Measurements from ENCODE around the gene DTHD1. TPM values are rescaled to one million over a fixed set of nuclear protein-coding genes. Genes with fewer than 3 reads are reported as not detected.
A peak's percentile ranks its signal among the peaks of the same experiment; 100 is the strongest.

The DTHD1 gene
- total and polyA plus RNA-seq, 2 donors from 2014 or later: 1.4 TPM; not detected in 1

- Histone ChIP-seq H3K27me3 (ENCODE audit: control insufficient read depth, insufficient read depth, low read length) (no peaks in the 10 kb centered on the region), H3K4me1 (ENCODE audit: control insufficient read depth in 2 of 3, insufficient read depth in 2 of 3, low read depth in 1 of 3, low read length in 3 of 3) (no peaks in the 10 kb centered on the region), H3K9me3 (ENCODE audit: control insufficient read depth in 2 of 3, insufficient read depth in 1 of 3, low read length in 3 of 3) (no peaks in the 10 kb centered on the region), H3K27ac (ENCODE audit: low read depth in 2 of 2, low read length in 2 of 2) (no peak overlapping the region), H3K4me3 (ENCODE audit: low read length in 3 of 3) (no peak overlapping the region), H3K36me3 (ENCODE audit: control insufficient read depth in 2 of 3, insufficient read depth in 3 of 3, low read length in 3 of 3) (no peaks in the 10 kb centered on the region), H3K9ac (ENCODE audit: low read length in 3 of 3) (no peak overlapping the region)
- intact Hi-C loops (cut with DNase I): no loop called here
- TF ChIP-seq, protein P1, sequence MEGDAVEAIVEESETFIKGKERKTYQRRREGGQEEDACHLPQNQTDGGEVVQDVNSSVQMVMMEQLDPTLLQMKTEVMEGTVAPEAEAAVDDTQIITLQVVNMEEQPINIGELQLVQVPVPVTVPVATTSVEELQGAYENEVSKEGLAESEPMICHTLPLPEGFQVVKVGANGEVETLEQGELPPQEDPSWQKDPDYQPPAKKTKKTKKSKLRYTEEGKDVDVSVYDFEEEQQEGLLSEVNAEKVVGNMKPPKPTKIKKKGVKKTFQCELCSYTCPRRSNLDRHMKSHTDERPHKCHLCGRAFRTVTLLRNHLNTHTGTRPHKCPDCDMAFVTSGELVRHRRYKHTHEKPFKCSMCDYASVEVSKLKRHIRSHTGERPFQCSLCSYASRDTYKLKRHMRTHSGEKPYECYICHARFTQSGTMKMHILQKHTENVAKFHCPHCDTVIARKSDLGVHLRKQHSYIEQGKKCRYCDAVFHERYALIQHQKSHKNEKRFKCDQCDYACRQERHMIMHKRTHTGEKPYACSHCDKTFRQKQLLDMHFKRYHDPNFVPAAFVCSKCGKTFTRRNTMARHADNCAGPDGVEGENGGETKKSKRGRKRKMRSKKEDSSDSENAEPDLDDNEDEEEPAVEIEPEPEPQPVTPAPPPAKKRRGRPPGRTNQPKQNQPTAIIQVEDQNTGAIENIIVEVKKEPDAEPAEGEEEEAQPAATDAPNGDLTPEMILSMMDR (IDR thresholded peaks at IDR 0.05; ENCODE audit: borderline replicate concordance, extremely low read depth, insufficient read depth): no peak
- no peak for FAIRE-seq
- peak in 3 of 5 donors; percentile 12 to 65 (median 61) for DNase-seq
Measured at GRCh38 chr4:36343501-36344175, 62.2 kb downstream of the DTHD1 start.

- FAIRE-seq (no peak), DNase-seq (peak in 1 of 5 donors; percentile 21)
- TF ChIP-seq, protein P1 (IDR thresholded peaks at IDR 0.05; ENCODE audit: borderline replicate concordance, extremely low read depth, insufficient read depth): no peak
- Histone ChIP-seq H3K9me3 (ENCODE audit: control insufficient read depth in 2 of 3, insufficient read depth in 1 of 3, low read length in 3 of 3) (no peaks in the 10 kb centered on the region), H3K9ac (ENCODE audit: low read length in 3 of 3) (no peak overlapping the region), H3K36me3 (ENCODE audit: control insufficient read depth in 2 of 3, insufficient read depth in 3 of 3, low read length in 3 of 3) (no peaks in the 10 kb centered on the region), H3K4me3 (ENCODE audit: low read length in 3 of 3) (no peak overlapping the region), H3K27me3 (ENCODE audit: control insufficient read depth, insufficient read depth, low read length) (no peaks in the 10 kb centered on the region), H3K27ac (ENCODE audit: low read depth in 2 of 2, low read length in 2 of 2) (no peak overlapping the region), H3K4me1 (ENCODE audit: control insufficient read depth in 2 of 3, insufficient read depth in 2 of 3, low read depth in 1 of 3, low read length in 3 of 3) (no peaks in the 10 kb centered on the region)
- intact Hi-C loops (cut with DNase I): no loop called here
Measured at GRCh38 chr4:36348403-36348938, 67.1 kb downstream of the DTHD1 start.

DNA sequence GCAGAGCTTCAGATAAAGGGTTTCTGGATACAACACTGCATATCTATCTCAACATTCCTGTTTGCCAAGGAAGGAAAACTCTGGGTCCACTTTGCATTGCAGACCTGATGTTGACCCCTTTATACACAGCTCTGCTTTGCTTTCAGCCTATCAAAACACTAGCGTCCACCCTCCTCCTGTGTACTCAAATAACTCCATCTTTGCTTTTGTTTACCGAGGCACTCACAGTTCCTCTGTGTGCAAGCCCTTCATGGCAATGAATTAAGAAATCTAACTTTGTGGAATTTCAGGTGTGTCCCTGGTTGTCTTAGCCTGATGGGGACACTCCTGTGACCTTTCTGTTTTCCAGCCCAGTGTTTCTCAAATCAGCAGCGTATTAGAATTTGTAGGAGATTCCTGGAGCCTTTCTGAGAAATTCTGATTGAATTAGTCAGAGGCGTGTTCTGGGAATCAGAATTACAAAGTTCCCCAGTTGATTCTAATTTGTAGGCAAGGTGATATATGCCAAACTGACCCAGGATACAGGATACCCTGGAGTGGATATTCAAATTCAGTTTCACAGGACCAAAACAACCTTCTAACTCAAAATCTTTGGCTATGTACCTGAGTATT is 68.6 kb downstream of the DTHD1 start:
- TF ChIP-seq, protein P1 (IDR thresholded peaks at IDR 0.05; ENCODE audit: borderline replicate concordance, extremely low read depth, insufficient read depth): no peak
- H3K4me3 ChIP-seq (ENCODE audit: low read length in 3 of 3): no peak overlapping the region
- H3K9ac ChIP-seq (ENCODE audit: low read length in 3 of 3): no peak overlapping the region
- intact Hi-C loops (cut with DNase I): no loop called here
- H3K27me3 ChIP-seq (ENCODE audit: control insufficient read depth, insufficient read depth, low read length): no peaks in the 10 kb centered on the region
- H3K4me1 ChIP-seq (ENCODE audit: control insufficient read depth in 2 of 3, insufficient read depth in 2 of 3, low read depth in 1 of 3, low read length in 3 of 3): no peaks in the 10 kb centered on the region
- DNase-seq: no peak
- H3K9me3 ChIP-seq (ENCODE audit: control insufficient read depth in 2 of 3, insufficient read depth in 1 of 3, low read length in 3 of 3): no peaks in the 10 kb centered on the region
- H3K27ac ChIP-seq (ENCODE audit: low read depth in 2 of 2, low read length in 2 of 2): no peak overlapping the region
- FAIRE-seq: no peak
- H3K36me3 ChIP-seq (ENCODE audit: control insufficient read depth in 2 of 3, insufficient read depth in 3 of 3, low read length in 3 of 3): no peaks in the 10 kb centered on the region

Data from kidney (tissue), 14 donors.